Caki2 (cell line): ENCODE results near the gene MTCH1. TPM values are rescaled to one million over a fixed set of nuclear protein-coding genes. Genes with fewer than 3 reads are reported as not detected.

Experiments
- total RNA-seq: library from RNA; depleted of rRNA; stranded (reverse); fragments of >200 nt; shearing (Covaris generic); gene quantifications from 2 replicates; pipeline ENCODE4 v1.2.3, GENCODE V29; 2014; ENCODE audit warnings: low replicate concordance; rRNA removed

MTCH1 gene
- total RNA-seq, 1 experiment from 2014 or later, result 218 TPM

Other genes starting within 250 kb of the MTCH1 start
- not detected in 2 replicates for gene CPNE5, start 146.8 kb downstream of the MTCH1 start, total RNA-seq
- 47.4 and 76.1 TPM in 2 replicates for gene PPIL1, start 111.4 kb downstream of the MTCH1 start, total RNA-seq
- 23.9 and 25.0 TPM in 2 replicates for gene C6orf89, start 100.2 kb downstream of the MTCH1 start, total RNA-seq
- not detected in 2 replicates for gene PI16, start 31.5 kb downstream of the MTCH1 start, total RNA-seq
- gene FGD2, start 19.5 kb upstream of the MTCH1 start, total RNA-seq, result not detected in 2 replicates
- 17.0 and 21.5 TPM in 2 replicates for gene PIM1, start 184.0 kb upstream of the MTCH1 start, total RNA-seq